ENCODE measurements around the gene HMG20B.

DNA sequence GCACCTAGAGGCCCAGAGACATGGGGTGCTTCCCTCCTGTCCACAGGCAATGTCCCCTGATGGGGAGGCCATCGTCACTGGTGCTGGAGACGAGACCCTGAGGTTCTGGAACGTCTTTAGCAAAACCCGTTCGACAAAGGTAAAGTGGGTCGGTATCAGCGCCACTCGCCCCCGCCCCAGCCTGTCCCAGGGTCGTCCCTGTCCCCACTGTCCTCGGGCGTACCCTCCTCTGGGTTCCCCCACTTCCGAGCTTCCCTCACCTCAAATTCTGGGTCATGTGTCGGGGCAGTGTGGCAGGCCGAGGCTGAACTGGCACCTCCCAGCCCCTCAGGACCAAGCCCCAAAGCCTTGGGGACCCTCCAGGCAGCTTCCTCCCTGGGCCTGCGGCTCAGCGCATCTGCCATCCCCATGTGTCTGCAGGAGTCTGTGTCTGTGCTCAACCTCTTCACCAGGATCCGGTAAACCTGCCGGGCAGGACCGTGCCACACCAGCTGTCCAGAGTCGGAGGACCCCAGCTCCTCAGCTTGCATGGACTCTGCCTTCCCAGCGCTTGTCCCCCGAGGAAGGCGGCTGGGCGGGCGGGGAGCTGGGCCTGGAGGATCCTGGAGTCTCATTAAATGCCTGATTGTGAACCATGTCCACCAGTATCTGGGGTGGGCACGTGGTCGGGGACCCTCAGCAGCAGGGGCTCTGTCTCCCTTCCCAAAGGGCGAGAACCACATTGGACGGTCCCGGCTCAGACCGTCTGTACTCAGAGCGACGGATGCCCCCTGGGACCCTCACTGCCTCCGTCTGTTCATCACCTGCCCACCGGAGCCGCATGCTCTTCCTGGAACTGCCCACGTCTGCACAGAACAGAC, 38.1 kb upstream of the HMG20B start:
- TF ChIP-seq CTCF (IDR thresholded peaks at IDR 0.05; ENCODE audit: low read length) (no peak), EZH2 (optimal IDR thresholded peaks at IDR 0.05; ENCODE audit: low read depth, low read length) (no peak), EZH2phosphoT487 (IDR thresholded peaks at IDR 0.05; ENCODE audit: low read length) (no peak)
